OCI-LY1 (cell line): ENCODE measurements around the gene LMOD1.

Source experiments
- EZH2 ChIP-seq: fragments of 200-600 bp; sonication (generic), shearing (Covaris generic); IDR thresholded peaks from 2 replicates; pipeline ENCODE4 v1.8.0; 2017; ENCODE audit warnings: borderline replicate concordance, mixed run types, mild to moderate bottlenecking, antibody characterized with exemption, low read length, moderate library complexity, mixed read lengths
- TF ChIP-seq, protein P1 (sequence below): fragments of 200-600 bp; sonication (generic), shearing (Covaris generic); IDR thresholded peaks from 2 replicates; pipeline ENCODE4 v1.5.1; 2017; ENCODE audit warnings: mild to moderate bottlenecking, antibody characterized with exemption, low read length, moderate library complexity, mixed read lengths

DNA sequence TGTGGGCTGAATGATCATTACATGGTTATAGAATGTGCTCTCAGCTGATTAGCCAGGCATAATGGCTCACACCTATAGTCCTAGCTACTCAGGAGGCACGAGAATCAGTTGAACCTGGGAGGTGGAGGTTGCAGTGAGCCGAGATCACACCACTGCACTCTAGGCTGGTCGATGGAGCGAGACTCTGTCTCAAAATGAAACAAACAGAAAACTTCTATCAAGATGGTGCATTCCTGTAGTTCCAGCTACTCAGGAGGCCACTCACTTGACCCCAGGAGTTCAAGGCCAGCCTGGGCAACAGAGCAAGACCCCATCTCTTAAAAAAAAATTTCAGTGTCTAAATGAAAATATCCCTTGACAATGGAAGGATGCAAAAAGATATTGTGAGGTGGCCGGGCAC is 19.8 kb upstream of the LMOD1 start:
- no peak for TF ChIP-seq EZH2
- TF ChIP-seq, protein P1, sequence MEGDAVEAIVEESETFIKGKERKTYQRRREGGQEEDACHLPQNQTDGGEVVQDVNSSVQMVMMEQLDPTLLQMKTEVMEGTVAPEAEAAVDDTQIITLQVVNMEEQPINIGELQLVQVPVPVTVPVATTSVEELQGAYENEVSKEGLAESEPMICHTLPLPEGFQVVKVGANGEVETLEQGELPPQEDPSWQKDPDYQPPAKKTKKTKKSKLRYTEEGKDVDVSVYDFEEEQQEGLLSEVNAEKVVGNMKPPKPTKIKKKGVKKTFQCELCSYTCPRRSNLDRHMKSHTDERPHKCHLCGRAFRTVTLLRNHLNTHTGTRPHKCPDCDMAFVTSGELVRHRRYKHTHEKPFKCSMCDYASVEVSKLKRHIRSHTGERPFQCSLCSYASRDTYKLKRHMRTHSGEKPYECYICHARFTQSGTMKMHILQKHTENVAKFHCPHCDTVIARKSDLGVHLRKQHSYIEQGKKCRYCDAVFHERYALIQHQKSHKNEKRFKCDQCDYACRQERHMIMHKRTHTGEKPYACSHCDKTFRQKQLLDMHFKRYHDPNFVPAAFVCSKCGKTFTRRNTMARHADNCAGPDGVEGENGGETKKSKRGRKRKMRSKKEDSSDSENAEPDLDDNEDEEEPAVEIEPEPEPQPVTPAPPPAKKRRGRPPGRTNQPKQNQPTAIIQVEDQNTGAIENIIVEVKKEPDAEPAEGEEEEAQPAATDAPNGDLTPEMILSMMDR: no peak
